Stimulated activated memory B cell treated with anti-CD40 and anti-IgM and Interleukin-4, amounts not matched to agents 10 μg/mL and 1 μg/mL and 100 μg/mL, for 72 hours (primary cell): ENCODE measurements around the gene CALM1.
"Not testable (repeated sequence)": the region's sequence is repeated elsewhere in the genome, so short reads cannot be mapped to it uniquely, and the experiment has no call there.

Experiments
- ATAC-seq: fragments of 150-1000 bp; cut with Tn5 transposase; 2 replicates; pipeline ENCODE4 v1.10.0; 2021
- H3K27ac Mint-ChIP-seq: one replicate; pipeline ENCODE4 v1.8.0; 2022; ENCODE audit warnings: mild to moderate bottlenecking, mixed read lengths
- H3K27me3 Mint-ChIP-seq: one replicate; pipeline ENCODE4 v1.8.0; 2022; ENCODE audit warnings: mixed read lengths
- H3K36me3 Mint-ChIP-seq: one replicate; pipeline ENCODE4 v1.8.0; 2022; ENCODE audit warnings: mixed read lengths
- H3K4me1 Mint-ChIP-seq: one replicate; pipeline ENCODE4 v1.8.0; 2022; ENCODE audit warnings: mixed read lengths
- H3K4me3 Mint-ChIP-seq: one replicate; pipeline ENCODE4 v1.8.0; 2022; ENCODE audit warnings: mild to moderate bottlenecking, moderate library complexity, mixed read lengths
- H3K9me3 Mint-ChIP-seq: one replicate; pipeline ENCODE4 v1.8.0; 2022; ENCODE audit warnings: mixed read lengths

Gene CALM1

GRCh38 chr14:90379106-90379505 is 17.7 kb upstream of the CALM1 start:
- Mint-ChIP-seq H3K27ac (no peak overlapping the region), H3K36me3 (no peaks in the 10 kb centered on the region), H3K4me1 (no peaks in the 10 kb centered on the region), H3K27me3 (no peaks in the 10 kb centered on the region), H3K9me3 (no peaks in the 10 kb centered on the region), H3K4me3 (no peak overlapping the region)
- ATAC-seq = no peak

GRCh38 chr14:90381011-90381786 is 15.6 kb upstream of the CALM1 start:
- no peak overlapping the region for H3K27ac Mint-ChIP-seq
- H3K4me3 Mint-ChIP-seq = no peak overlapping the region
- no peaks in the 10 kb centered on the region for H3K4me1 Mint-ChIP-seq
- no peaks in the 10 kb centered on the region for H3K27me3 Mint-ChIP-seq
- no peaks in the 10 kb centered on the region for H3K9me3 Mint-ChIP-seq
- ATAC-seq = no peak
- H3K36me3 Mint-ChIP-seq = no peaks in the 10 kb centered on the region

GRCh38 chr14:90381999-90382451 is 14.8 kb upstream of the CALM1 start:
- Mint-ChIP-seq H3K36me3 (no peaks in the 10 kb centered on the region), H3K4me1 (no peaks in the 10 kb centered on the region), H3K4me3 (no peak overlapping the region), H3K9me3 (no peaks in the 10 kb centered on the region), H3K27ac (no peak overlapping the region), H3K27me3 (no peaks in the 10 kb centered on the region)
- ATAC-seq = no peak

- Mint-ChIP-seq H3K27ac (no peak overlapping the region), H3K9me3 (no peaks in the 10 kb centered on the region), H3K4me1 (no peaks in the 10 kb centered on the region), H3K27me3 (no peaks in the 10 kb centered on the region), H3K36me3 (no peaks in the 10 kb centered on the region), H3K4me3 (no peak overlapping the region)
- peak; percentile 43 for ATAC-seq
Observed at GRCh38 chr14:90382491-90383125, 14.2 kb upstream of the CALM1 start.

GRCh38 chr14:90383126-90383730 is 13.6 kb upstream of the CALM1 start:
- H3K27ac Mint-ChIP-seq = no peak overlapping the region
- ATAC-seq = peak; percentile 96

GRCh38 chr14:90383731-90384542 is 12.9 kb upstream of the CALM1 start:
- Mint-ChIP-seq H3K4me3 (no peak overlapping the region), H3K27me3 (no peaks in the 10 kb centered on the region), H3K27ac (no peak overlapping the region), H3K36me3 (no peaks in the 10 kb centered on the region), H3K4me1 (no peaks in the 10 kb centered on the region), H3K9me3 (no peaks in the 10 kb centered on the region)
- ATAC-seq = peak; percentile 42

More at GRCh38 chr14:90383126-90383730, 13.6 kb upstream of the CALM1 start:
- H3K9me3 Mint-ChIP-seq = no peaks in the 10 kb centered on the region
- H3K36me3 Mint-ChIP-seq = no peaks in the 10 kb centered on the region
- no peak overlapping the region for H3K4me3 Mint-ChIP-seq
- H3K27me3 Mint-ChIP-seq = no peaks in the 10 kb centered on the region
- H3K4me1 Mint-ChIP-seq = no peaks in the 10 kb centered on the region

GRCh38 chr14:90384543-90384911 is 12.3 kb upstream of the CALM1 start:
- Mint-ChIP-seq H3K4me1 (no peaks in the 10 kb centered on the region), H3K27me3 (no peaks in the 10 kb centered on the region), H3K36me3 (no peaks in the 10 kb centered on the region), H3K27ac (no peak overlapping the region), H3K4me3 (no peak overlapping the region), H3K9me3 (no peaks in the 10 kb centered on the region)
- ATAC-seq = no peak

GRCh38 chr14:90386321-90386720 is 10.5 kb upstream of the CALM1 start:
- ATAC-seq = no peak
- Mint-ChIP-seq H3K27me3 (no peaks in the 10 kb centered on the region), H3K9me3 (no peaks in the 10 kb centered on the region), H3K27ac (no peak overlapping the region), H3K4me3 (no peak overlapping the region), H3K36me3 (no peaks in the 10 kb centered on the region), H3K4me1 (no peaks in the 10 kb centered on the region)

GRCh38 chr14:90387206-90387760 is 9.5 kb upstream of the CALM1 start:
- no peak overlapping the region for H3K4me3 Mint-ChIP-seq
- H3K27me3 Mint-ChIP-seq = no peaks in the 10 kb centered on the region
- ATAC-seq = no peak
- no peaks in the 10 kb centered on the region for H3K36me3 Mint-ChIP-seq
- no peak overlapping the region for H3K27ac Mint-ChIP-seq
- H3K9me3 Mint-ChIP-seq = no peaks in the 10 kb centered on the region
- no peaks in the 10 kb centered on the region for H3K4me1 Mint-ChIP-seq

GRCh38 chr14:90388437-90388836 is 8.4 kb upstream of the CALM1 start:
- no peaks in the 10 kb centered on the region for H3K36me3 Mint-ChIP-seq
- H3K27ac Mint-ChIP-seq = no peak overlapping the region
- ATAC-seq = no peak
- no peaks in the 10 kb centered on the region for H3K27me3 Mint-ChIP-seq
- H3K4me1 Mint-ChIP-seq = no peaks in the 10 kb centered on the region
- H3K9me3 Mint-ChIP-seq = no peaks in the 10 kb centered on the region
- no peak overlapping the region for H3K4me3 Mint-ChIP-seq

- no peak for ATAC-seq
- H3K4me1 Mint-ChIP-seq = no peaks in the 10 kb centered on the region
- no peak overlapping the region for H3K27ac Mint-ChIP-seq
- no peaks in the 10 kb centered on the region for H3K36me3 Mint-ChIP-seq
- H3K9me3 Mint-ChIP-seq = no peaks in the 10 kb centered on the region
- no peaks in the 10 kb centered on the region for H3K27me3 Mint-ChIP-seq
- no peak overlapping the region for H3K4me3 Mint-ChIP-seq
Observed at GRCh38 chr14:90388982-90389381, 7.8 kb upstream of the CALM1 start.

- ATAC-seq = no peak
- Mint-ChIP-seq H3K27ac (no peak overlapping the region), H3K9me3 (no peaks in the 10 kb centered on the region), H3K4me1 (peaks cover 7% of the 10 kb centered on the region), H3K27me3 (no peaks in the 10 kb centered on the region), H3K4me3 (no peak overlapping the region), H3K36me3 (no peaks in the 10 kb centered on the region)
Observed at GRCh38 chr14:90393966-90394365, 2.9 kb upstream of the CALM1 start.

GRCh38 chr14:90394782-90395181 is 2.0 kb upstream of the CALM1 start:
- not testable (repeated sequence) for H3K4me3 Mint-ChIP-seq, H3K9me3 Mint-ChIP-seq, H3K27ac Mint-ChIP-seq, H3K27me3 Mint-ChIP-seq, ATAC-seq, H3K36me3 Mint-ChIP-seq
- H3K4me1 Mint-ChIP-seq = peaks cover 15% of the 10 kb centered on the region

- peak overlapping the region; percentile 90 for H3K27ac Mint-ChIP-seq
- no peaks in the 10 kb centered on the region for H3K9me3 Mint-ChIP-seq
- H3K4me1 Mint-ChIP-seq = peaks cover 43% of the 10 kb centered on the region
- no peaks in the 10 kb centered on the region for H3K27me3 Mint-ChIP-seq
- peak; percentile 61 for ATAC-seq
- peaks cover 18% of the 10 kb centered on the region for H3K36me3 Mint-ChIP-seq
- H3K4me3 Mint-ChIP-seq = peak overlapping the region; percentile 92
Observed at GRCh38 chr14:90397425-90398314, 841 bp downstream of the CALM1 start.
